PFSK-1 (cell line): ENCODE results near the gene FAXDC2.

Source experiments
- POLR2AphosphoS5 ChIP-seq: IDR thresholded peaks from 2 replicates; pipeline ENCODE4 v1.6.1; 2012; ENCODE audit warnings: low read depth, mild to moderate bottlenecking, control low read depth, low read length, moderate library complexity
- REST ChIP-seq, 2 experiments: IDR thresholded peaks; 2 replicates each; pipeline versions ENCODE4 v1.6.1 to v1.8.0; 2011 to 2012; ENCODE audit warnings: low read depth in 2 of 2, low read length in 2 of 2, control low read depth in 1 of 2, inconsistent platforms in 1 of 2, mild to moderate bottlenecking in 1 of 2, moderate library complexity in 1 of 2; ENCODE audit not compliant: insufficient read depth in 1 of 2

GRCh38 chr5:154873791-154874331, 23.5 kb upstream of the FAXDC2 start:
- no peak for TF ChIP-seq REST (IDR thresholded peaks at IDR 0.05; ENCODE audit: insufficient read depth in 1 of 2, low read depth in 2 of 2, low read length in 2 of 2)
- no peak for TF ChIP-seq POLR2AphosphoS5
